Liver (tissue), 9 donors: ENCODE results near the gene IQGAP2. TPM values are rescaled to one million over a fixed set of nuclear protein-coding genes. Genes with fewer than 3 reads are reported as not detected.

Source experiments
- DNase-seq: peaks from one replicate; pipeline ENCODE4 v3.0.0-alpha.2; 2017; ENCODE audit warnings: low spot score
- H3K27ac ChIP-seq, 2 donors: one replicate each; pipeline ENCODE4 v1.7.0; 2013; ENCODE audit warnings: inconsistent platforms in 2 of 2, low read length in 2 of 2, control low read depth in 1 of 2, low read depth in 1 of 2, mild to moderate bottlenecking in 1 of 2
- H3K27me3 ChIP-seq, 4 donors: one replicate each; pipeline versions ENCODE4 v1.6.1 to v1.7.0; 2013; ENCODE audit warnings: low read length in 3 of 4, inconsistent platforms in 1 of 4, mild to moderate bottlenecking in 1 of 4, moderate library complexity in 1 of 4; ENCODE audit not compliant: control insufficient read depth in 4 of 4, insufficient read depth in 4 of 4
- H3K36me3 ChIP-seq, 4 donors: one replicate each; pipeline versions ENCODE4 v1.6.1 to v1.7.0; 2013; ENCODE audit warnings: low read length in 3 of 4, mild to moderate bottlenecking in 3 of 4, low read depth in 1 of 4, moderate library complexity in 1 of 4; ENCODE audit not compliant: control insufficient read depth in 4 of 4, insufficient read depth in 3 of 4
- H3K4me1 ChIP-seq, 4 donors: one replicate each; pipeline versions ENCODE4 v1.6.1 to v1.7.0; 2013; ENCODE audit warnings: low read length in 3 of 4, mild to moderate bottlenecking in 3 of 4, moderate library complexity in 1 of 4; ENCODE audit not compliant: control insufficient read depth in 4 of 4, insufficient read depth in 4 of 4
- H3K4me3 ChIP-seq, 3 donors: one replicate each; pipeline versions ENCODE4 v1.6.1 to v1.7.0; 2013; ENCODE audit warnings: low read length in 3 of 3, control low read depth in 1 of 3, low read depth in 1 of 3, mild to moderate bottlenecking in 1 of 3
- H3K9ac ChIP-seq, 2 donors: one replicate each; pipeline ENCODE4 v1.7.0; 2013; ENCODE audit warnings: low read length in 2 of 2, mild to moderate bottlenecking in 2 of 2, moderate library complexity in 2 of 2, control low read depth in 1 of 2, low read depth in 1 of 2
- H3K9me3 ChIP-seq, 4 donors: one replicate each; pipeline versions ENCODE4 v1.6.1 to v1.7.0; 2013; ENCODE audit warnings: low read length in 3 of 4; ENCODE audit not compliant: control insufficient read depth in 4 of 4
- EGR1 ChIP-seq, 2 donors: IDR thresholded peaks; 2 replicates each; pipeline ENCODE4 v1.6.1; 2016 to 2018; ENCODE audit warnings: antibody characterized with exemption in 2 of 2, low read depth in 2 of 2
- FOXA1 ChIP-seq: IDR thresholded peaks from 2 replicates; pipeline ENCODE4 v1.6.1; 2016; ENCODE audit warnings: antibody characterized with exemption
- FOXA2 ChIP-seq: IDR thresholded peaks from 2 replicates; pipeline ENCODE4 v1.6.1; 2016; ENCODE audit warnings: antibody characterized with exemption
- GABPA ChIP-seq, 2 donors: IDR thresholded peaks in 1 of 2; conservative IDR thresholded peaks in 1 of 2; 2 replicates each; pipeline ENCODE4 v1.6.1; 2016; ENCODE audit warnings: antibody characterized with exemption in 2 of 2, mild to moderate bottlenecking in 1 of 2, moderate library complexity in 1 of 2
- HNF4A ChIP-seq, 2 donors: conservative IDR thresholded peaks; 2 replicates each; pipeline ENCODE4 v1.6.1; 2016; ENCODE audit warnings: antibody characterized with exemption in 2 of 2, mild to moderate bottlenecking in 2 of 2
- HNF4G ChIP-seq: IDR thresholded peaks from 2 replicates; pipeline ENCODE4 v1.6.1; 2016; ENCODE audit warnings: antibody characterized with exemption
- JUND ChIP-seq, 2 donors: IDR thresholded peaks; 2 replicates each; pipeline ENCODE4 v1.6.1; 2016; ENCODE audit warnings: antibody characterized with exemption in 2 of 2
- RAD21 ChIP-seq, 2 donors: IDR thresholded peaks; 2 replicates each; pipeline ENCODE4 v1.6.1; 2016; ENCODE audit warnings: antibody characterized with exemption in 2 of 2, mild to moderate bottlenecking in 2 of 2
- RXRA ChIP-seq, 2 donors: IDR thresholded peaks; 2 replicates each; pipeline ENCODE4 v1.6.1; 2017 to 2018; ENCODE audit warnings: antibody characterized with exemption in 2 of 2, mild to moderate bottlenecking in 1 of 2
- SP1 ChIP-seq: IDR thresholded peaks from 2 replicates; pipeline ENCODE4 v1.6.1; 2018; ENCODE audit warnings: antibody characterized with exemption, mild to moderate bottlenecking
- TAF1 ChIP-seq: conservative IDR thresholded peaks from 2 replicates; pipeline ENCODE4 v1.6.1; 2016; ENCODE audit warnings: antibody characterized with exemption, mild to moderate bottlenecking
- YY1 ChIP-seq: IDR thresholded peaks from 2 replicates; pipeline ENCODE4 v1.6.1; 2016; ENCODE audit warnings: antibody characterized with exemption, mild to moderate bottlenecking
- WGBS: extraction: QIAGEN DNeasy Blood & Tissue Kit; methylation state at CpG from one replicate; pipeline ENCODE4 v1.1.7; 2013; 5-methylcytosine and 5-hydroxymethylcytosine counted together
- polyA plus RNA-seq, 2 donors: library from polyadenylated mRNA; stranded (reverse) in 1 of 2; unstranded in 1 of 2; fragments of 200-250 nt in 1 of 2; fragments of >200 nt in 1 of 2; fragmentation: Nextera tagmentation in 1 of 2; extraction: Ambion mirVana in 1 of 2; gene quantifications; one replicate each; pipeline versions ENCODE4 v1.2.1 to v1.2.3, GENCODE V29; 2013 to 2015
- total RNA-seq, 2 donors: library from RNA; depleted of rRNA; stranded (reverse); fragments of >200 nt; gene quantifications; one replicate each; pipeline ENCODE4 v1.2.3, GENCODE V29; 2014
- TF ChIP-seq, protein P1 (sequence below): IDR thresholded peaks from 2 replicates; pipeline ENCODE4 v1.6.1; 2016; ENCODE audit warnings: antibody characterized with exemption
- TF ChIP-seq, protein P2 (sequence below): IDR thresholded peaks from 2 replicates; pipeline ENCODE4 v1.6.1; 2016; ENCODE audit warnings: antibody characterized with exemption
- TF ChIP-seq, protein P3 (sequence below): IDR thresholded peaks from 2 replicates; pipeline ENCODE4 v1.6.1; 2016; ENCODE audit warnings: antibody characterized with exemption
- donor health status: healthy.
- donor health status: healthy.
- donor health status: healthy.
- donor health status: healthy.
- donor health status: healthy.

IQGAP2 gene
- total and polyA plus RNA-seq, 4 donors: 41.5 to 205 (median 102) TPM

DNA sequence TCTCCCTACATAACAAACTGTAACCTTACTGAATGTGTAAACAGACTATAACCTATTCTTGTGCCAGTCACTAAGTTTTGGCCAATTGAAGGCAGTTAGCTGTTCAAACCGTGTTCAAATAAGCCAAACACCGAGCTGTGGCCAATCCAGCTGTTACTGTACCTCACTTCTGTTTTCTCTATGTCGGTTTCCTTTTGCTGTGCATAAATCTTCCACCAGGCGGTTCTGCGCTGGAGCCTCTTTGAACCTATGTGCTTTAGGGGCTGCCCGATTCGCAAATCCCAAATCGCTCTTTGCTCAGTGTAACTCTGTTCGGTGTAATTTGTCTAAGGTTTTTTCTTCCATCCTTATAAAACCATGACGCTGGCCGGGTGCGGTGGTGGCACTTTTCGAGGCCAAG, 344.6 kb downstream of the IQGAP2 start:
- TF ChIP-seq SP1 (no peak), FOXA1 (no peak), EGR1 (IDR thresholded peaks at IDR 0.05; ENCODE audit: low read depth in 2 of 2) (no peak), GABPA (IDR thresholded peaks at IDR 0.05 in 1 of 2, conservative IDR thresholded peaks at IDR 0.05 in 1 of 2) (no peak), JUND (IDR thresholded peaks at IDR 0.05) (no peak), RXRA (IDR thresholded peaks at IDR 0.05) (no peak), RAD21 (IDR thresholded peaks at IDR 0.05) (no peak), HNF4G (no peak), FOXA2 (no peak)
- TF ChIP-seq, protein P1, sequence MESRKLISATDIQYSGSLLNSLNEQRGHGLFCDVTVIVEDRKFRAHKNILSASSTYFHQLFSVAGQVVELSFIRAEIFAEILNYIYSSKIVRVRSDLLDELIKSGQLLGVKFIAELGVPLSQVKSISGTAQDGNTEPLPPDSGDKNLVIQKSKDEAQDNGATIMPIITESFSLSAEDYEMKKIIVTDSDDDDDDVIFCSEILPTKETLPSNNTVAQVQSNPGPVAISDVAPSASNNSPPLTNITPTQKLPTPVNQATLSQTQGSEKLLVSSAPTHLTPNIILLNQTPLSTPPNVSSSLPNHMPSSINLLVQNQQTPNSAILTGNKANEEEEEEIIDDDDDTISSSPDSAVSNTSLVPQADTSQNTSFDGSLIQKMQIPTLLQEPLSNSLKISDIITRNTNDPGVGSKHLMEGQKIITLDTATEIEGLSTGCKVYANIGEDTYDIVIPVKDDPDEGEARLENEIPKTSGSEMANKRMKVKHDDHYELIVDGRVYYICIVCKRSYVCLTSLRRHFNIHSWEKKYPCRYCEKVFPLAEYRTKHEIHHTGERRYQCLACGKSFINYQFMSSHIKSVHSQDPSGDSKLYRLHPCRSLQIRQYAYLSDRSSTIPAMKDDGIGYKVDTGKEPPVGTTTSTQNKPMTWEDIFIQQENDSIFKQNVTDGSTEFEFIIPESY: no peak
- TF ChIP-seq, protein P2, sequence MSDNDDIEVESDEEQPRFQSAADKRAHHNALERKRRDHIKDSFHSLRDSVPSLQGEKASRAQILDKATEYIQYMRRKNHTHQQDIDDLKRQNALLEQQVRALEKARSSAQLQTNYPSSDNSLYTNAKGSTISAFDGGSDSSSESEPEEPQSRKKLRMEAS: no peak

DNA sequence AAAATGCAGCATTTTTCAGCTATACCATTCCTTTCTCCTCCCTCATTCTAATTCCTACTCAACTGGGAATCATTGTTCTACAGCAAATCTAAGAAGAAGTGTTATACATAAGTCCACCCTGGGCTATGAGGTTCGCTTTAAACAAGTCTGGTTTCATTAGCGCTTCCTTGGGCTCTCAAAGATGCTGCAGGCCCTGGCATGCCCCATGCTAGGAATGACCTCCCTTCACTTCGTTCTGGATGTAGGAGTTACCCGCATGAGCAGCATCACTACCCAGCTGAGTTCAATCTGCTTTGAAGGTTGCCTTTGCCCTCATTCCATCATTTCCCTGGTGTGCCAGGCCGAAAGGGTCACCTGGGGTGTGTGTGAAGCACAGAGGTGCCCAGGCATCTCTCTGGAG, 348.2 kb downstream of the IQGAP2 start:
- TF ChIP-seq, protein P2: no peak
- TF ChIP-seq, protein P1: no peak
- TF ChIP-seq HNF4G (no peak), TAF1 (no peak), JUND (IDR thresholded peaks at IDR 0.05) (no peak), HNF4A (conservative IDR thresholded peaks at IDR 0.05) (no peak), SP1 (no peak)
- TF ChIP-seq, protein P3, sequence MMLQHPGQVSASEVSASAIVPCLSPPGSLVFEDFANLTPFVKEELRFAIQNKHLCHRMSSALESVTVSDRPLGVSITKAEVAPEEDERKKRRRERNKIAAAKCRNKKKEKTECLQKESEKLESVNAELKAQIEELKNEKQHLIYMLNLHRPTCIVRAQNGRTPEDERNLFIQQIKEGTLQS: no peak
- Histone ChIP-seq H3K36me3 (no peaks in the 10 kb centered on the region), H3K9ac (no peak overlapping the region), H3K4me3 (no peak overlapping the region), H3K4me1 (no peaks in the 10 kb centered on the region), H3K9me3 (no peaks in the 10 kb centered on the region), H3K27ac (no peak overlapping the region), H3K27me3 (no peaks in the 10 kb centered on the region)
- no peak for DNase-seq
- WGBS: 95% methylated on average over 5 of the region's 5 CpGs

More for the DNA sequence above, 344.6 kb downstream of the IQGAP2 start:
- H3K36me3 ChIP-seq: no peaks in the 10 kb centered on the region
- no peak for DNase-seq
- H3K4me1 ChIP-seq: no peaks in the 10 kb centered on the region
- H3K4me3 ChIP-seq: no peak overlapping the region
- H3K27me3 ChIP-seq: no peaks in the 10 kb centered on the region
- 92% methylated on average over 13 of the region's 13 CpGs for WGBS
- no peak overlapping the region for H3K27ac ChIP-seq
- no peaks in the 10 kb centered on the region for H3K9me3 ChIP-seq
- H3K9ac ChIP-seq: no peak overlapping the region

DNA sequence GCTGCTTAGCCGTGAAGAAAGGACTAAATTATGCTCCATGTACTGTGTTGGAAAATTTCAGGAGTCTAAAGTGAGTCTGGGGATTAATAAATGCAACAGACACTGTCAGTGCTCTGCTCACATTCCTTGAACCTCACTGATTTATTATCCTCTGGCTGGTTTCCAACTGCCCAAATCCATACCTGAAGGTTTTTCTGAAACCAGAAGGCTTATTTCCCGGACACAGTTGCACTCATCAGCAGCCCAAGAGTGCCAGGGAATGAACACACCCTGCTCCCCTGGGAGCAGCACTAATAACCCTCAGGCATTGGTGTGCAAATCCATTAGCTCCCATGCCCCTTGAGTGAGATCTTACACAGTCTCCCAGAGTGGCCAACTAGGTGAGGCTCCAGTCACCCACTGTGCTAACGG, 351.6 kb downstream of the IQGAP2 start:
- no peak for DNase-seq
- H3K9me3 ChIP-seq: no peaks in the 10 kb centered on the region
- H3K27ac ChIP-seq: no peak overlapping the region
- H3K9ac ChIP-seq: no peak overlapping the region
- H3K27me3 ChIP-seq: no peaks in the 10 kb centered on the region
- no peak for TF ChIP-seq YY1
- H3K36me3 ChIP-seq: no peaks in the 10 kb centered on the region
- WGBS: 92% methylated on average over 3 of the region's 3 CpGs
- no peak overlapping the region for H3K4me3 ChIP-seq
- no peaks in the 10 kb centered on the region for H3K4me1 ChIP-seq
